SJSA1 (cell line): ENCODE data around the gene TFCP2L1. TPM values are rescaled to one million over a fixed set of nuclear protein-coding genes. Genes with fewer than 3 reads are reported as not detected.

Experiments used
- DNase-seq, 2 experiments: peaks; one replicate each; pipeline ENCODE4 v3.0.0-alpha.2; 2015 to 2020; ENCODE audit warnings: low spot score in 2 of 2, low read depth in 1 of 2
- H3K27ac ChIP-seq: fragments of 250-450 bp; sonication (Bioruptor Pico); 2 replicates; pipeline ENCODE4 v1.5.1; 2020; ENCODE audit warnings: mild to moderate bottlenecking, moderate library complexity
- H3K27me3 ChIP-seq: fragments of 250-450 bp; sonication (Bioruptor Pico); replicated peaks from 2 replicates; pipeline ENCODE4 v1.5.1; 2020; ENCODE audit warnings: mild to moderate bottlenecking, moderate library complexity
- H3K36me3 ChIP-seq: fragments of 250-450 bp; sonication (Bioruptor Pico); 2 replicates; pipeline ENCODE4 v1.5.1; 2020; ENCODE audit warnings: mild to moderate bottlenecking
- H3K4me1 ChIP-seq: fragments of 250-450 bp; sonication (Bioruptor Pico); replicated peaks from 2 replicates; pipeline ENCODE4 v1.6.1; 2021; ENCODE audit warnings: mild to moderate bottlenecking
- H3K4me3 ChIP-seq: fragments of 250-450 bp; sonication (Bioruptor Pico); 2 replicates; pipeline ENCODE4 v1.5.1; 2020; ENCODE audit warnings: mild to moderate bottlenecking
- H3K9me3 ChIP-seq: fragments of 250-450 bp; sonication (Bioruptor Pico); replicated peaks from 2 replicates; pipeline ENCODE4 v1.5.1; 2020; ENCODE audit warnings: mild to moderate bottlenecking
- total RNA-seq: library from RNA; depleted of rRNA; stranded (reverse); fragments of >200 nt; shearing (Covaris generic); gene quantifications from 2 replicates; pipeline ENCODE4 v1.2.3, GENCODE V29; 2014; rRNA removed

The TFCP2L1 gene
- total RNA-seq, 1 experiment from 2014 or later, result not detected

DNA sequence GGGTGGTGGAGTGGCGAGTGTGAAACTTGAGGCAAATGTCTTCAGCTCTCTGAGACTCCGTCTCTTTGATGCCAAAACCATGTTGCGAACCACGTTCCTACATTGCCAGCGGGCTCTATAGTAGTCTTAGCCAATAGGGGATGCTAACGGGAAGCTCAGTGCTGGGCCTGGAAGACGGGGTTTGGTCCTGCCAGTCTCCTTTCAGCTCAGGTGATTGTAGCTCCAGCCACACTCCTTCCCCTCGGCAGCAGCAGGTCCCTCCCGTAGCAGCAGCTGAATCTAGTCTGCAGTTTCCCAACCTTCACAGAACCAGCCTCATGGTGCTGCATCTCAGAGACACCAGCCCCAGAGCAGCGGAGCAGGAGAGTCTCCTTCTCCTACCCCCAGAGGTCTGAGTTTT, 109.7 kb downstream of the TFCP2L1 start:
- Histone ChIP-seq H3K27ac (no peak overlapping the region), H3K9me3 (no peaks in the 10 kb centered on the region), H3K4me3 (no peak overlapping the region), H3K4me1 (no peaks in the 10 kb centered on the region), H3K27me3 (no peaks in the 10 kb centered on the region), H3K36me3 (no peaks in the 10 kb centered on the region)
- no peak for DNase-seq

DNA sequence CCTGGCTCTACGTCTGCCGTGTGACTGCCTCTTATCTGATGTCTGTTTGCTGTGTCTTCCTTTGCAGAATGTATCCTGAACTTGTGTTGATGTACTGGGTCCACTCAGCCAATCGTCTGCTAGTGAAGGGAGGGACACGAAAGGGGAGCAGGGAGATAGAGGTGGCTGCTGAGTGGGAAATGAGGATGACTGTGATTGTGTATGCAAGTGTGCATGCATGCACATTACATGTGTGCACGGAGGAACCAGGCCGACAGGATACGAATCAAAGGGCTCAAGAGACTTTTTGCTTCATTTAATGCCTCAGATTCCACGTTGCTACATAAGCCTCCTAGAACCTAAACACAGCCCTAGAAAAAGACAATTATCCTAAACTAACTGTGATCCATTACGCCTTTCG, 111.2 kb downstream of the TFCP2L1 start:
- no peaks in the 10 kb centered on the region for H3K4me1 ChIP-seq
- H3K4me3 ChIP-seq, result no peak overlapping the region
- H3K36me3 ChIP-seq, result no peaks in the 10 kb centered on the region
- DNase-seq, result no peak
- H3K27me3 ChIP-seq, result no peaks in the 10 kb centered on the region
- H3K27ac ChIP-seq, result no peak overlapping the region
- no peaks in the 10 kb centered on the region for H3K9me3 ChIP-seq

DNA sequence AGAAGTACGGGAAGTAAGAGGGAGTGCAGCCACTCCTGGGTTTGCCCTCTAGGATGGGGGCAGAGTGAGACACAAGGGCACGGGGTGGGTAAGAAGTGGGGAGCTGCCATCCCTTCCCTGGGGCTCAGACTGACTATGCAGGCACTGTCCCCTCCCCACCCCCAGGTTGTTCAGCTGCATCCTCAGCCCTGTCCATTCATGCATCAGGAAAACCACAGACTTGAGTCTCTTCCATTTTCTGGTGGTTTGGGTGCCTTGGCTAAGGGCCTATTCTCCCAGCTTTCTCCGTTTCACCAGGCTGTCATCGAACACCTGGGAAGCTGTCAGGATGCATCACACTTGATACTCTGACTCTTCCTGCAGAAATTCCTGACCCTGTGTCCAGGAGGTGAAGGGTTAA, 111.9 kb downstream of the TFCP2L1 start:
- no peak for DNase-seq

DNA sequence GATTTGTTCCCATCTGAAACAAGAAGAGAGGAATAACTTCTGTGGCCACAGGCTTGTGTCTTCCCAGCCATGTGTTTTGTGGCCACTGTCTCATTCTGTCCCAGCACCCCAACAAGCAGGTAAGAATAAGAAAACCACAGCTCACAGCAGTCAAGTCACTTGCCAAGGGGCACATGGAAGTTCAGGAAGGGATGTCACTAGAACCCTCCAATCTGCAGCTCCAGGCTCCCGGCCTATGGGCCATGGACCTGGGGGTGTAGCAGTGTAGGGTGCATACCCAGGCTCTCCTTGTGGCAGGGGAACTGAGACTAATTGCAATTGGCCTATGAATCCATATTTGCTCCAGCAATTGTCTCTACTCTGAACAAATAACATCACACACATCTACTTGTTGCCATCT, 112.5 kb downstream of the TFCP2L1 start:
- no peak for DNase-seq

More for the DNA sequence above, 111.9 kb downstream of the TFCP2L1 start:
- no peak overlapping the region for H3K27ac ChIP-seq
- H3K4me3 ChIP-seq, result no peak overlapping the region
- H3K4me1 ChIP-seq, result no peaks in the 10 kb centered on the region
- no peaks in the 10 kb centered on the region for H3K9me3 ChIP-seq
- H3K36me3 ChIP-seq, result no peaks in the 10 kb centered on the region
- H3K27me3 ChIP-seq, result no peaks in the 10 kb centered on the region

DNA sequence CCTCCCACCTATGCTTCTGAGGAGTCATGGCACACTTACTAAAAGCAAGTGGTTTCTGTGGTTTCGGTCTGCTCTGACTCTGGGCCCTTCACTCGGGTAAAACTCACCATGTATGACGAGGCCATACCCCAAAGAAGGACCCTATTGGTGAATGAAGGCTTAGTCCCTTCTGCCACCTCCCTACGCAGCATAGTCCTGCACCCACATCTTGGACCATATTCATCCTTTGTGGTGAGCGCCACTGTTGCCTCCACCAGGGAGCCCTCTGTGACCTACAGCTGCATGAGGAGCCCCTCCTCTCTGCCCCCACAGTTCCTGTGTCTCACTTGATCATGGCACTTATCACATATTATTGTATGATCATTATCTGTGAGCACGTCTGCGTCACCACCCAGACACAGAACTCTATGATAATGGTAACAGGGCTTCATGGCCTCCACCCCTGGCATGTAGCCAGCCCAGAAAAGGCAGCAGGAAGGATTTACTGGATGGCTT, 113.3 kb downstream of the TFCP2L1 start:
- Histone ChIP-seq H3K4me1 (no peaks in the 10 kb centered on the region), H3K36me3 (no peaks in the 10 kb centered on the region), H3K4me3 (no peak overlapping the region), H3K27ac (no peak overlapping the region), H3K27me3 (no peaks in the 10 kb centered on the region), H3K9me3 (no peaks in the 10 kb centered on the region)
- DNase-seq, result no peak

More for the DNA sequence above, 112.5 kb downstream of the TFCP2L1 start:
- H3K27ac ChIP-seq, result no peak overlapping the region
- H3K4me3 ChIP-seq, result no peak overlapping the region
- H3K36me3 ChIP-seq, result no peaks in the 10 kb centered on the region
- H3K27me3 ChIP-seq, result no peaks in the 10 kb centered on the region
- H3K4me1 ChIP-seq, result no peaks in the 10 kb centered on the region
- no peaks in the 10 kb centered on the region for H3K9me3 ChIP-seq

DNA sequence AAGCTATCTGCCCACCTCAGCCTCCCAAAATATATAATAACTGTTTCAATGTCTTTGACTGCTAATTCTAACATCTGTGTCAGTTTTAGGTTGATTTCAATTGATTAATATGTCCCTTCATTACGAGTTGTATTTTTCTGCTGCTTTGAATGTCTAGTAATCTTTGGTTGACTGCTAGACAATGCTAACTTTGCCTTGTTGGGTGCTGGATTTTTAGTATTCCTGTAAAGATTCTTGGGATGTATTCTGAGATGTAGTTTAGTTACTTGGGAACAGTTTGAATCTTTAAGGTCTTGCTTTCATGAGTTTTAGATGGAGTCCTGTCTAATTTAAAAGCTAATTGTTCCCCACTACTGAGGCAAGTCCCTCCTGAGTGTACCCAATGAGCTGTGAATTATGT, 114.4 kb downstream of the TFCP2L1 start:
- DNase-seq, result no peak
- H3K27me3 ChIP-seq, result no peaks in the 10 kb centered on the region
- no peaks in the 10 kb centered on the region for H3K4me1 ChIP-seq
- H3K4me3 ChIP-seq, result no peak overlapping the region
- H3K9me3 ChIP-seq, result no peaks in the 10 kb centered on the region
- no peaks in the 10 kb centered on the region for H3K36me3 ChIP-seq
- no peak overlapping the region for H3K27ac ChIP-seq

DNA sequence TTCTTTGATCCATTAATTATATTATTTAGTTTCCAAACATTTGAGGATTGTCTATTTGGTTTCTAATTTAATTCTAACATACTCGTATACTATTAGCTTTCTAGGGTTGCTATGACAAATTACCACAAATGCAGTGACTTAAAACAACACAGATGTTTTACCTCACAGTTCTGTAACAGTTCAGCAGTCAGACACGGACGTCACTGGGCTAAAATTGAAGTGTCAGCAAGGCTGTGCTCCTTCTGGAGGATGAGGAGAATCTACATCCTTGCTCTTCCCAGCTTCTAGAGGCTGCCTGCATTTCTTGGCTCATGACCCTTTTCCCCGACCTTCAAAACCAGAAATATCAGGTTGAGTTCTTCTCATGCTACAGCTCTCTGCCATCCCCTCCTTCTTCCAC, 117.6 kb downstream of the TFCP2L1 start:
- no peaks in the 10 kb centered on the region for H3K36me3 ChIP-seq
- H3K9me3 ChIP-seq, result 0 out of 2 replicates have a peak, but pooled peaks cover 3% of the 10 kb centered on the region
- no peak overlapping the region for H3K4me3 ChIP-seq
- H3K4me1 ChIP-seq, result no peaks in the 10 kb centered on the region
- DNase-seq, result no peak
- no peaks in the 10 kb centered on the region for H3K27me3 ChIP-seq
- no peak overlapping the region for H3K27ac ChIP-seq

Other genes with a start within 250 kb of the TFCP2L1 start
- not detected in 2 replicates for gene RNU4ATAC, start 245.7 kb upstream of the TFCP2L1 start, total RNA-seq